HG03521 (cell line): Measurements from ENCODE around the gene FCHSD2.
A peak's percentile ranks its signal among the peaks of the same experiment; 100 is the strongest.

Experiments used
- ATAC-seq: cut with Tn5 transposase; IDR thresholded peaks from one replicate; pipeline ENCODE4 v1.9.1; 2021; ENCODE audit warnings: mild to moderate bottlenecking, moderate library complexity; ENCODE audit not compliant: unreplicated experiment

The FCHSD2 gene

GRCh38 chr11:73172992-73173656 is 31.0 kb upstream of the FCHSD2 start:
- ATAC-seq: no peak

- ATAC-seq: no peak
Measured at GRCh38 chr11:73171436-73172161, 29.5 kb upstream of the FCHSD2 start.

GRCh38 chr11:73170140-73170539 is 28.0 kb upstream of the FCHSD2 start:
- ATAC-seq: no peak

GRCh38 chr11:73168925-73169579 is 26.9 kb upstream of the FCHSD2 start:
- no peak for ATAC-seq

GRCh38 chr11:73167363-73167954 is 25.3 kb upstream of the FCHSD2 start:
- no peak for ATAC-seq

- no peak for ATAC-seq
Measured at GRCh38 chr11:73164803-73165540, 22.9 kb upstream of the FCHSD2 start.

GRCh38 chr11:73163638-73164174 is 21.6 kb upstream of the FCHSD2 start:
- no peak for ATAC-seq

GRCh38 chr11:73162196-73162740 is 20.1 kb upstream of the FCHSD2 start:
- no peak for ATAC-seq

GRCh38 chr11:73160005-73160760 is 18.1 kb upstream of the FCHSD2 start:
- no peak for ATAC-seq

- ATAC-seq: no peak
Measured at GRCh38 chr11:73159297-73159696, 17.2 kb upstream of the FCHSD2 start.

GRCh38 chr11:73158356-73159051 is 16.4 kb upstream of the FCHSD2 start:
- ATAC-seq: no peak

- no peak for ATAC-seq
Measured at GRCh38 chr11:73157101-73158010, 15.2 kb upstream of the FCHSD2 start.

- ATAC-seq: no peak
Measured at GRCh38 chr11:73156686-73157085, 14.6 kb upstream of the FCHSD2 start.

- no peak for ATAC-seq
Measured at GRCh38 chr11:73156114-73156513, 14.0 kb upstream of the FCHSD2 start.

GRCh38 chr11:73155102-73155501 is 13.0 kb upstream of the FCHSD2 start:
- ATAC-seq: no peak

- peak; percentile 34 for ATAC-seq
Measured at GRCh38 chr11:73154178-73154577, 12.1 kb upstream of the FCHSD2 start.

GRCh38 chr11:73152861-73153483 is 10.9 kb upstream of the FCHSD2 start:
- peak; percentile 64 for ATAC-seq
